GM12864 (cell line): ENCODE results near the gene SRD5A3.
A peak's percentile ranks its signal among the peaks of the same experiment; 100 is the strongest.

Experiments used
- DNase-seq: peaks from one replicate; pipeline ENCODE4 v3.0.0-alpha.2; 2011; ENCODE audit warnings: low read depth
- H3K4me3 ChIP-seq: 2 replicates; pipeline ENCODE4 v1.5.1; 2011; ENCODE audit warnings: mild to moderate bottlenecking, low read depth, low read length, control low read depth
- CTCF ChIP-seq: IDR thresholded peaks from 2 replicates; pipeline ENCODE4 v1.5.1; 2011; ENCODE audit warnings: low read depth, mild to moderate bottlenecking, moderate library complexity, low read length, control low read depth, inconsistent platforms; ENCODE audit errors: missing control alignments

Gene SRD5A3

DNA sequence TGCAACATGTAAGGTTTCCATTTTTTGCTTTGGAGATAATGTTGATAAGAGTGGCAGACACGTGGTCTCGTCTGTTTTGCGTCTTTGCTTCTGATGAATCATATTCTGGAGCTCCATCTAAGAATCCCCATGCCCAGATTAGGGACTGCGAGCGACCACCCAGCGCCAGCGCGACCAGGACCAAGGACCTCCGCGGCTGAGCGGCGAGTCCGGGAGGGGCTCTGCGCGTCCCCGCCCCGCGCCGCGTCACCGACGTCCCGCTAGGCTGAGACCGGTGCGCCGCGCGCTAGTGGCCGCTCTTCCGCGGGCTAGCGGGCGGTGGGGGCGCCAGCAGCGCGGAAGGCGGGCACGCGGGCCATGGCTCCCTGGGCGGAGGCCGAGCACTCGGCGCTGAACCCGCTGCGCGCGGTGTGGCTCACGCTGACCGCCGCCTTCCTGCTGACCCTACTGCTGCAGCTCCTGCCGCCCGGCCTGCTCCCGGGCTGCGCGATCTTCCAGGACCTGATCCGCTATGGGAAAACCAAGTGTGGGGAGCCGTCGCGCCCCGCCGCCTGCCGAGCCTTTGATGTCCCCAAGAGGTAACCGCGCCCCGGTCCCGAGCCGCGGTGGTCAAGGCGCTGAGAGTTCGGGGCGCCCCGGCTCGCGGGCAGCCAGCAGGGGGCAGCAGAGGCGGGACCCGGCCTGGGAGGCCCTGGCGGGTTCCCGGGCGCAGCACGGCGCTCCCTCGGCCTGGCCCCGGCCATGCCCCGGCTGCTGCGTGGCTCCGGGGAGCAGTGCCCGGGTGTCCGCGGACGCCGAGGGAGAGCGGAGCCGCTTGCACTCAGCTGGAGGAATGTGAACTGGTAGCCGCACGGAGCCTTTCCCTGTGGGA lies at the start of gene SRD5A3:
Gene SRD5A3, plus strand, starts transcription at position 263 of the 871 bp plus-strand sequence. Its CDS starts 95 bp downstream, at position 358.
- peak; percentile 72 for TF ChIP-seq CTCF
- H3K4me3 ChIP-seq = peak within 1 kb of the TSS; percentile 70
- DNase-seq = peak; percentile 24

GRCh38 chr4:55297346-55297745 lies 48.7 kb upstream of the SRD5A3 start:
- no peak for TF ChIP-seq CTCF
- H3K4me3 ChIP-seq = no peak overlapping the region
- no peak for DNase-seq

GRCh38 chr4:55303760-55304165 lies 42.3 kb upstream of the SRD5A3 start:
- no peak overlapping the region for H3K4me3 ChIP-seq
- no peak for DNase-seq
- no peak for TF ChIP-seq CTCF

DNA sequence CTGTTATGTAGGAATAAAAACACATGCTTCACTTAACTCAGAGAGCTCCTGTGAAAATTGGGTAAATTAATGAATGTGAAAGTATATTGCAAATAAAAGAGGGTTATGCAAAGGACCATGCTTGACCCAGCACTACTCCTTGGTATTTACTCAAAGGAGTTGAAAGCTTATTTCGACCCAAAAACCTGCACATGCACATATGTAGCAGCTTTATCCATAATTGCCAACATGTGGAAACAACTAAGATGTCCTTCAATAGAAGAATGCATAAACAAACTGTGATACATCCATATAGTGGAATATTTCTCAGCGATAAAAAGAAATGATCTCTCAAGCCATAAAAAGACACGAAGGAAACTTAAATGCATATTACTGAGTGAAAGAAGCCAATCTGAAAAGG lies 41.7 kb upstream of the SRD5A3 start:
- DNase-seq = no peak
- no peak for TF ChIP-seq CTCF
- no peak overlapping the region for H3K4me3 ChIP-seq

- no peak for TF ChIP-seq CTCF
- DNase-seq = no peak
- no peak overlapping the region for H3K4me3 ChIP-seq
Observed at GRCh38 chr4:55308071-55308470, 38.0 kb upstream of the SRD5A3 start.

- H3K4me3 ChIP-seq = no peak overlapping the region
- TF ChIP-seq CTCF = no peak
Observed at GRCh38 chr4:55311792-55312488, 34.1 kb upstream of the SRD5A3 start.

More at GRCh38 chr4:55311792-55312488, 34.1 kb upstream of the SRD5A3 start:
- DNase-seq = no peak
